ENCODE measurements around the gene KRT32.
"Not testable (repeated sequence)": the region's sequence is repeated elsewhere in the genome, so short reads cannot be mapped to it uniquely, and the experiment has no call there.

KRT32 gene

DNA sequence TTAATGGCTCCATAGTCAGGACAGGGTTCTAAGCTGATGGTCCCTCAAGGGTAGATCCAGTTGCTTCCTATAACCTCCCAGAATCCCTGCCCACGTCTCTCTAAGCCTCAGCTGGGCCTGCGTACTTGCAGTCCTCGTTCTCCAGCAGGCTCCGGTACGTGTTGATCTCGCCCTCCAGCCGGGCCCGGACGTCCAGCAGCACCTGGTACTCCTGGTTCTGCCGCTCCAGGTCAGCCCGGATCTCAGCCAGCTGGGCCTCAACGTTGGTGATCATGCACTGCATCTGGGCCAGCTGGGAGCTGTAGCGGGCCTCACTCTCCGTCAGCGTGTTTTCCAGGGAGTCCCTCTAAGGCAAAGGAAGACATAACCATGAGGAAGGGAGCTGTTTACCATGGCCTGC, 4.5 kb downstream of the KRT32 start:
- DNase-seq = no peak

DNA sequence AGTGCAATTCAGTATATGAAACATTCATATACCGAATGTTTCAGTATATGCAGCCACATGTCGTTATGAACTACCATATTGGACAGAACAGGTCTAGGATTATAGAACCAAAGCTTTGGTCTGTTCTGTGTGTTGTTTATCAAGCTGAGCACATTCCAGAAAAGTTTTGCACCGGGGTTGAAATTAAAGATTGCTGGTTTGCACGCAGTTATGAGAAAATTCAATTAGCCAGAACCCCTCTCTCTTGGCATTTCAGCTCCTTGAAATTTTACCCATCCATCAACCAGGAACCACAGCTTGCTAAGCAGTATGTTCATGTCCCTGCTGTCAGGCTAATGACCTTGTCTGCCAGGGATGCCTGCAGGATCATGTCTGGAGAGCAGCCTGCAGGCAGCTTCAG, 9.5 kb downstream of the KRT32 start:
- DNase-seq = no peak

DNA sequence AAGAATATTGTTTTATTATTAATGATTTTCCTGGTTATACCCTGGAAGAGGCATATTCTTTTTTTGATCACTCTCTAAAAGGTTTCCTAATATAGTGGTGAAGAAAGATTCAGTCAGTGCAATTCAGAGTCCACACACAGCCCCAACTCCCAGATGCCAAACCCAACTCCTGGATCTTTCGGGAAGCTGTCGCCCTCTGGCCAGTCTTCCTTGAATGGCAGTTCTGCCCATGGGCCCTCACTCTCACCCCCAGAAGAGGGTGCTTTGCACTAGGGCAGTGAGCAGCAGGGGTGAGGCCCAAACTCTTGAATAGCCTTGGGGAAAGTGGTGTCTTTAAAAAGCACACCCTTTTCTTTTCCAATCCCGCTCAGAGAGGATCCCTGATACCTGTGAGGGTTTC, 11.0 kb downstream of the KRT32 start:
- DNase-seq = no peak

DNA sequence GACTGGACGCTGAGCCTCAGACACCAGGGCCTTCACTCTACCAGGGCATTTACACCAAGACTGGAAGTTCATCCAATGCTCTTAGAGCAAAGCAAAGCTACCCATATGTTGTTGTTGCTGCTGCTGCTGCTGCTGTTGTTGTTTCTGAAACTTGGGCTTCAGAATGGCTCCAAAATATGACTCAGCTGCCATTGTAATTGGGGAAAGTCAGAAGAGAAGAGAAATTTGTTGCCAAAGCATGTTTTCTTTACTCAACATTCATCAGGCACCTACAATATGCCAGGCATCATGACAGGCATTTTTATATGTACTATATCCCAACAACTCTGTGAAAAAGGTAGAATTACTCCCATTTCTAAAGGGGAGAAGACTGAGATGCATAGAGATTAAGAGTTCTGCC, 11.9 kb downstream of the KRT32 start:
- no peak for DNase-seq

DNA sequence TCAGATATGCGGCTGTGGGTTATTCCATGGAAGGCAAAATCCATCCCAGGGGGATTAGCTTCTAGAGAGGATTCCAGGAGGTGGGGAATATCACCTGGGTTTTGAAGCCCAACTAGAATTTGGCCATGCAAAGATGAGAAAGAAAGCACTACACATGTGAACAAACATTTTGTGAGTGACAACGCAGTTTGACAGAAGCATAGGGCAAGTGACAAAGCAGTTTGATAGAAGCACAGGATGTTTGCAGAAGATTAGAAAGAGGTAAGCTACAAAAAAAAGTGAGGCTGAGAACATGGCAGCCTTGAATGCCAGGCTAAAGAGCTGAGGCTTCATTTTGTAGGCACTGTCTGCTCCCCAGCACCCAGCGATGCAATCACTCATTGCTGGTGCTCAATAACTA, 14.1 kb downstream of the KRT32 start:
- no peak for DNase-seq

DNA sequence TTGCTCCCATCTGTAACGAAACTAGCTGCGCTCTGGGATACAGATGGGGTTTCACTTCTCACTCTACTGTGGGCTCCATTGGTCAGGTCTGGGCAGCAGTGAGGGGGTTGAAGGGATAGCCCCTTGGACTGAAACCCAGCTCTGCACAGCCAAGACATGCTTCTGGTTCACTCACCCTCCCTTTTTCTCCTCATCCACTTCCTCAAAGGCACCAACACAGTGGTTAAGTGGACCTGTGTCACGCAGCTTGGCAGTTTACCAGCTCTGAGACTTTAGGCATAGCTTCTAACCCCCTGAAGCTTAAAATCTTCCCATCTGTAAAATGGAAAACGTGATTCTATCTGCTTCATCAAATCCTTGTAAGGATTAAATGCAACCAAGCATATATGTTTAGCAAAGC, 14.9 kb downstream of the KRT32 start:
- no peak for DNase-seq

DNA sequence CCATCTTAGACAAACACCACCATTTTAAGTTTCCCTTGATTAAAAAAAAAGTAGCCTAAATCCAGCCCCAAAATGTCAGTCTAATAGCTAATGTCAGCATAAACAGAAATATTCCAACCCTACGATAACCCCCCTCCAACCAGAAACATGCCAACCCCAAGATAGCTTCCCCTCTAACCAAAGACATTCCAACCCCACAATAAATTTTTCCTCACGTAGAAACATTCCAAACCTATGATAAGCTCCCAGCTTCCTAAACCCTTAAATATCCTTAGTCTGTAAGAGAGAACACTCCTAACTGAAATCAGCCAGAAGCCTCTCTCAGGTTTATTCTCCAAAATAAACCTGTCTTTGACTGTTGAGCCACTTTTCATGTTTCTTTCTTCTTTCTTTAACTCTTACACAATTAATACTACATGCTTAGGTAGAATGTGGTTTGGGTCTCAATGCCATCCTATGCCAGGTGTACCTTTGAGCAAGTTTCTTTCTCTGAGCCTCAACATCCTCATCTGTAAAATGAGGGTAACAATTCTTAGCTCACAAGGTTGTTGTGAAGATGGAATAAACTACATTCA, 15.9 kb downstream of the KRT32 start:
- DNase-seq = no peak

DNA sequence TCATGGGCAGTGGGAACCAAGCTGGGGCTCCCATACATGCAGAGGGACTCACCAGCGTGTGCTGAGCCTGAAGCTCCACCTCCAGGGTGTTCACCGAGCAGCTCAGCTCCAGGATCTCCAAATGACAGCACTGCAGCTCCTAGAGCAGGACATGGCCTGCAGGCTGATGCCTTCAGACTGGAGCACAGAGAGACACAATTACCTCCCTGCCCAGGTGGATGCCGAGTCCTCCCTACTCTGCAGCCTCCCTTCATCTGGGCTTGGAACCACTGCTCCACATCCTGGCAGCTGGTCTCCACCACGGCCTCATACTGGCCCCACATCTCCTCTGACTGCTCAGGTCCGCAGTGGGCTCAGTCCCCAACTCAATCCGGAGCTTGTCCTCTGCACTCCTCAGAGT, 18.2 kb downstream of the KRT32 start:
- DNase-seq = no peak

DNA sequence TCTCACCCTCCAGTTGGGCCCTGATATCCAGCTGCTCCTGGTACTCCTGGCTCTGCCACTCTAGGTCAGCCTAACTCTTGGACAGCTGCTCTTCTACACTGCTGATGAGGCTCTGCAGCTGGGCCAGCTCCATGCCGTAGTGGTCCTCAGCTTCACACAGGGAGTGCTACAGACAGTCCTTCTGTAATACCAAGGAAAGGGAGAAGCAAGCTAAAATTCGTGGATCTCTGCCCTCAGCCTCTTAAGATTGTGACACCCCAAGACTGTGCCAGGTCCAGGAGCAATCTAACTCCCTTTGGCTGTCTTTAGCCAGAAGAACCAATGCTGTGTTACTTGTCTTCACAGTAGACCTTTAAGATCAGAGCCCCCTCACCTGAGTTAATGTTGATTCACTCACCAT, 18.7 kb downstream of the KRT32 start:
- DNase-seq = no peak

DNA sequence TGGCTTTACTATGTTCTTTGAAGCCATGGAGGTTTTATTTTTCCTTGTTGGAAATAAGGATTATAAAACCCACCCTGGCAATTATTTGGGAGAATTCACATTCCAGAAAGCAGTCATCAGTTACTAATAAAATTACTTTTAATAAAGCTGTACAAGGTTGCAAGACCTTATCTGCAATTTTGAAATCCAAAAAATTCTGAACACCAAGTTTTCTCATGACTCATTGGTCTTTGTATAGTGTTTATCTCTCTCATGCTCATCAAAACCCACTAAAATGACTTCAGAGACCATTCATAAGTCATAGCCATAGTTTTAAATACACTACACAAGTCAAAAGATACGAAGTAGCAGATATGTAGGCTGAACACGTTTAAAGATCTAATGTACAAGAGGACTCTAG, 20.4 kb downstream of the KRT32 start:
- no peak for DNase-seq

DNA sequence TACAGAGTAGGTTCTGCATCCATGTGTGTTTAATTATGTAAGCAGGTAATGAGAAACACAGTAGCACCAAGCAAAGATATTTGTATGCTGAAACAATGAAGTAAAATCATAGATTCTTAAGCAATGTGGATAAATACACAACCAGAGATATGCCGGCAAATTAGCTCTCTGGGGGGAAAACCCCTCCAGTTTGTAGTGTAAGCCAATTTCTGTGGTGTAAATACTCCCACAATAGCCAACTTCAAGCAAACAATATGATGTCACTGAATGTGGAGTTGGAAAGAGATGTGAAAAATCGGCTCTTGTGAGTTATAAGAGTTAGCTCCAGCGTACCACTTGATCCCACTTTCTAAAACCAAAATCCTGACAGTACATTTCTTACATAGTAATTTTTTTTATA, 22.5 kb downstream of the KRT32 start:
- no peak for DNase-seq

DNA sequence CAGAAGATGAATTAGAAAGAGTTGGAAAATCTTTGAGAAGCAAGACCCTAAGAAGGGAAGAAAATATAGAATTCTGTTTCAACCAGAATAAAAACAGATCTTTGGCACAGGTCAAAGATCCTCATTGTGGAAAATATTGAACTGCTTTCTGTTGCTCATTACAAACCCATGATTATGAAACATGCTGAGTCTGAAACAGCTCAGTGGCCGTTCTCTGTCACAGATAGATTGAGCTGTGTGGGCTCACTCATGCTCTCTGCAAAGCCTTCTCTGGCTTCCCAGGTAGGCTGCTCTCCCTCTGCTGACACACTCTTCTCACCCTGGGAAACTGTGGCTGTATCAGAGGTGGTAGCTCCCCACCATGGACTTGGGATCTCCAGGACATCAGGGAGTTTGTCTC, 23.0 kb downstream of the KRT32 start:
- DNase-seq = no peak

DNA sequence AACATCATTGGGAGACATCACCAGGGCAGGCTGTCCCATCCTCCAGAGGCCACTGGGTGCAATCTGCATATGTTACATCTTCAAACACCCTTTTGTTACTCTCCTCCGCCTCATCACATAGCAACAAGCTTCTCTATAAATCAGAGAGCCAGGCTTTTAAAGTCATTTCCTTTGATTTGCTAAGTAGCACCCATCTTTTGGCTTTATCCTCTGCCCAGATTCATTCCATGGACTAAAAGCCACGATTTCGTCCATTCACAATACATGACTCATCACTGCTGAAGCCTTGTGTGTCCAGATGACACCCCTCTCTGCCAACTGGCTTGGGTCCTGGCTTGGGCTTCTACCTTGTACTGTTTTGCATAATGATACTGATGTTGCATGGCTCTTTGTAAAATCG, 24.4 kb downstream of the KRT32 start:
- no peak for DNase-seq

DNA sequence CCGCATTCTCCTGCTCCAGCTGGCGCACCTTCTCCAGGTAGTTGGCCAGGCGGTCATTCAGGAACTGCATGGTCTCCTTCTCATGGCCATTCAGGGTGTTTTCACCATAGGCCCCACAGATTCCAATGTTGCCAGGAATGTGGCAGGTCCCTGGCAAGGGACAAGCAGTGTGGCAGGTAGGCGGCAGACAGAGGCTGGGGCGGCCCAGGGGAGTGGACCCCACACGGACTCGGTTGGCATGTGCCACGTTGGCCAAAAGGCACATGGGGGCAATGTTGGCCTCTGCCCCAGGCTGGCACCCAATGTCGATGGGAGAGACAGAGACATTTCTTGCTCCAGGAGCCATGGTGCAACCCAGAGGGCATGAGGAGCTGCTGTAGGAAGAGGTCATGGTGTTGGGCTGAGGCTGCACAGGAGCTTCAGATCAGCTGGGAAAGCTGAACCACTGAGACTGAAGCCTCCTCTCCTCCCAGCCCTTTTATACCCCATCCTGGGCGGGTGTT, 26.6 kb downstream of the KRT32 start, which contains the start of gene KRT38:
Gene KRT38, minus strand, starts transcription at position 453 of the 503 bp plus-strand sequence. Its CDS starts 62 bp downstream, at position 391.
- DNase-seq = no peak

DNA sequence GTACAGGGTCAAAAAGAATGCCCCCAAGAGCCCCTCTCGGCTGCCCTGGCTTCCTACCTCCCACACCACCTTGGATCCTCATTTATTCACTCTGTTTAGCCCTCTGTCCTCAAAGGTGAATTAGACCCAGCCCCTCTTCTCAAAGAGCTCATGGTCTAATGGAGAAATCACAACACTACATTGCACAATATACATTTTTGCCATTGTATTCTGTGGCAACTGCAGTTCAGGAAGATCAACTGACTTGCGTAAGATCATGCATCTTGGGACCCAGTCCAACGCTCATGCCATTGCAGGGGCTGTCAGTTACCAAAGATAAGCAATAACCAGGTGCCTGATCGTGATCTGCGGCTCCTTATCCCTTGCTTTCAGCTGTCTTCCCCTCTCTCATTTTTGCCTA, 27.8 kb downstream of the KRT32 start:
- DNase-seq = no peak

DNA sequence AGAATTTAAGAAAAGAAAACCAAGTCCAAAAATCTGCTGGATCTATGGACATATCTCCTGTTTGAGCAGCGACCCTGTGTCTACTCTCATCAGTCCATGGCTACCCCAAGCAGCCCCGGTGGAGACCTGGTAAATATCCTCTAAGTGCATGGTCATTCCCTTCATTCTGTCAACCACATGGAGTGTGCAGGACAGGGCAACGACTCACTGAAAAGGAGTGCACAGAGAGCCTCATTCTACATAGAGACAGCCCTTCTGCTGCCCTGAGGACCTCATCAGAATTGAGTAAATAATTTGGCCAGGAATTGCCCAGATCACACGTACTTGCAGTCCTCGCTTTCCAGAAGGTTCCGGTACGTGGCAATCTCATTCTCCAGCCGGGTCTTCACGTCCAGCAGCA, 29.4 kb downstream of the KRT32 start:
- DNase-seq = no peak

DNA sequence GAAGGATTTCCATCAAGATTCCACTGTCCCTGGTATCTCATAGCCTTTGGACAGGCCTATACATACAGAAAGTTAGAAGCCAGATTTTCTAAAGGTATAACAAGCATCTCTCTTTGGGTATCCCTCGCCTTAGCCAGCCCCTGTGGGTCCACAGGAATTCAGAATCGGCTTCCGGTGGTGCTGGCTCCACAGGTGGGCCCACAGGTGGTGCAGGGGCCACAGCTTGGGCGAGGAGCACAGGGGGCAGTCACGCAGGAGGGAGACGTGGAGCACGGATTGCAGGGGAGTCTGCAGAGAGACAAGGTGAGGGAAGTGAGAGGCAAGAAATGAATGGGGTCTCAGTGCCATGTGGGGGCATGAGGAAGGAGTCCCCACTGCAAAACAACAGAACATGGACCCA, 29.9 kb downstream of the KRT32 start:
- no peak for DNase-seq

DNA sequence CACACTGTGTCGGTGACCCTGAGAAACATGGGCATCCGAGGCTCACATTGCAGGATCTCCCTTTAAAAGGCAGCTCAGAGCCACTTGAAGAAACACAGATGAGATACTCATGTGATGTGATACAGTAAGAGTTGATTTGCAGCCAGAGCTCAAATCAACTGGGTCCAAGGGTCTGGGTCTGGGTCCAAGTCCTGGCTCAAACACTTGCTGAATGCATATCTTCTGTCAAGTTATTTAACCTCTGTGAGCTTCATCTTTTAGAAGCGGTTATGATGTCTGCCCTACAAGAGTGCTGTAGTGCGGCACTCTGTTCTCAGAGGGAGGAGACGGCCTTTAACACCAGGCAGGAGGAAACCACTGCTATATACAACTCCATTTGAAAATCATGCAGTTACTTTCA, 32.8 kb downstream of the KRT32 start:
- DNase-seq = no peak

DNA sequence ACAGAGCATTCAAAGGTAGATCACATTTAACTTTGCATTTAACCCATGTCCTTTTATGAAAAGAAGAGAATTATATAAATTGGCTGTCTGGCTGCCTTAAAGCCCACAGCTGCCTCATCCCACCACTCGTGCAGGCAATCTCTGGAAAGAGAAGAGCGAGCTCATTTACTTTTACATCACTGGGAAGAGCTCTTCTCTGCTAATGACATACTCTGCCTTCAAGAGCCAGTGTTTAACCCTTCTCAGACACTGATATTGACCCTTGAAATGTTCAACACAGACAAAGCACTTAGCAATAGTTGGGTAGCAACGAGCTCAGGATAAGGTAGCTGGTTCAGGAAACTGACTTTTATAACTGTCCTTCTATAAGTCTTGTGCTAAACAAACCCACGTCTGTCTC, 33.2 kb downstream of the KRT32 start:
- no peak for DNase-seq

DNA sequence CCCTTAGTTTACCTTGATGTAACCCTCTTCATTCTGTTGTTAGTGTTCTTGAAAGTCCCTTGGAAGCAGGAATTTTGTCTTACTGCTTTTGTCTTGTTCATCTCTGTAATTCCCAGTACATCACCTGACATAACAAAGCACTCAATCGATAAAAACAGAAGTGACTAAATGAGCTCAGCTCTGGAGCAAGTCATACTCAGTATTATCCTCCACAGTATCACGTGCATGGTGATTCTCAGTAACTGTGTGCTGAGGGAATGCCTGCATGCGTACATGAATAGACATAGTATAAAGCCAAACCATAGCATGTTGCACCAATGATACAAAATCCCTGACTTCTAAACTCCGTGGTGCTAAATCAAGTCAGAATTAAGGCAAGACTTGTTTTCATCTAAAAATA, 33.6 kb downstream of the KRT32 start:
- DNase-seq = no peak

DNA sequence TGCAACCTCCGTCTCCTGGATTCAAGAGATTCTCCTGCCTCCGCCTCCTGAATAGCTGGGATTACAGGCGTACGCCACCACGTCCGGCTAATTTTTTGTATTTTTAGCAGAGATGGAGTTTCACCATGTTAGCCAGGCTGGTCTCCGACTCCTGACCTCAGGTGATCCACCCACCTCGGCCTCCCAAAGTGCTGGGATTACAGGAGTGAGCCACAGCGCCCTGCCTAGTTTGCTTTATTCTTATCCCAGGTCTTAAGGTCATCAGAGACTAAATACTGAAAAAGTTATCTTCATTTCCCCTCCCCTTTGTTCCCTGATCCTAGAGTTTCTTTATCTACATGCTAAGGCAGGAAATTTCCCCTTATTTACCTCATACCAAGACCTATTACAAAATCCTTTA, 36.8 kb downstream of the KRT32 start:
- DNase-seq = not testable (repeated sequence)

DNA sequence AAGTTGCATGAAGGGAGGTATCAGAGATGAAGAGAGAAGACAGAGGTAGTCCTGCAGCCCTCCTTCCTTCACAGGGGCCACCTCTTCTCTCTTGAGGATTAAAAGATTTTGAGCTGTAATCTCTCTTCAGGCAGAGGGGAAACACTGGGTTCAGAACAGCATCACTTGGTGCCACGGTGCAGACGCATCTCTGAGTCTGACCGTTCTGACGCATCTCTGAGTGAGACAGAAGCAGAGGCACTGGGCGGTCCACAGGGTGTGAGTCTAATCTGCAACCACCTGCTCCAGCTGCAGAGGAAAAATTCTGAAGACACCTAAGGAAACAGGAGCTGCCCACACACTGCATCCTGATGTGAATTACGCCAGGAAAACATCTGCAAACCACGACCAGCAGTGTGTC, 37.5 kb downstream of the KRT32 start:
- no peak for DNase-seq

DNA sequence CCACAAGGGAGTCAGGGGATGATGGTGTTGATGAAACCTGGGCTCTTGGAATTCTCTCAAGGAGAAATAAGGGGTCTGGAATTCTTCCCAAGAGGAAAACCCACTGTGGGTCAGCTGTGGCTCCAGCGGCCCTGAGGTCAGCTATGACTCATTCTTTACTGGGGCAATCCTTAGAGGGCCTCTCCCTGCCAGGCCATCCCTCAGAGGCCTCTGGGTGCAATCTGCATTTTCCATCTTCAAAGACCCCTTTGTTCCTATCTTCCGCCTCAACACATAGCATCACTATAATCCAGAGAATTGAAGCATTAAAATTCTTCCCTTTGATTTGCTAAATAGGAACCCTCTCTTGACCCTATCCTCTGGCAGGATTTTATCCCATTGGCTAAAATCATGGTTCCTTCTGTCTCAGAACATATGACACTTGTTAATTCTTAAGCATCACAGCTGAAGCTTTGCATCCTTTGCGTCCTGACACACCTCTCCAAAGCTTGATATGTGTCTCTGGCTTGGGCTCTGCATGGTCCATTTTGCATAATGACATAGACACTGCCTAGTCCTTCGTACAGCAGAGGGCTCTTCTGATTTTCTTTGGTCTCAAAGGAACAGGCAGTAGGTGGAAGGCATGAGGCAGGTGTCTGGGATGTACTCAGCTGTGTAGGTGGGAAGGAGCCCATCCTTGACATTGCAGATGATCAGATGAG, 38.4 kb downstream of the KRT32 start:
- no peak for DNase-seq

DNA sequence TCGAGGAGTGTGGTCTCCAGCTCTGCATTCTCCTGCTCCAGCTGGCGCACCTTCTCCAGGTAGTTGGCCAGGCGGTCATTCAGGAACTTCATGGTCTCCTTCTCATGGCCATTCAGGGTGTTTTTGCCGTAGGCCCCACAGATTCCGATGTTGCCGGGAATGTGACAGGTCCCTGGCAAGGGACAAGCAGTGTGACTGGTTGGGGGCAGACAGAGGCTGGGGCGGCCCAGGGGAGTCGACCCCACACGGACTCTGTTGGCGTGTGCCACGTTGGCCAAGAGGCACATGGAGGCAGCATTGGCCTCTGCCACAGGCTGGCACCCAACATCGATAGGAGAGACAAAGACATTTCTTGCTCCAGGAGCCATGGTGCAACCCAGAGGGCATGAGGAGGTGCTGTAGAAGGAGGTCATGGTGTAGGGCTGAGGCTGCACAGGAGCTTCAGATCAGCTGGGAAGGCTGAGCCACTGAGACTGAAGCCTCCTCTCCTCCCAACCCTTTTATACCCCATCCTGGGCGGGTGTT, 43.0 kb downstream of the KRT32 start, which contains the start of gene KRT37:
Gene KRT37, minus strand, starts transcription at position 475 of the 525 bp plus-strand sequence. Its CDS starts 62 bp downstream, at position 413.
- no peak for DNase-seq

DNA sequence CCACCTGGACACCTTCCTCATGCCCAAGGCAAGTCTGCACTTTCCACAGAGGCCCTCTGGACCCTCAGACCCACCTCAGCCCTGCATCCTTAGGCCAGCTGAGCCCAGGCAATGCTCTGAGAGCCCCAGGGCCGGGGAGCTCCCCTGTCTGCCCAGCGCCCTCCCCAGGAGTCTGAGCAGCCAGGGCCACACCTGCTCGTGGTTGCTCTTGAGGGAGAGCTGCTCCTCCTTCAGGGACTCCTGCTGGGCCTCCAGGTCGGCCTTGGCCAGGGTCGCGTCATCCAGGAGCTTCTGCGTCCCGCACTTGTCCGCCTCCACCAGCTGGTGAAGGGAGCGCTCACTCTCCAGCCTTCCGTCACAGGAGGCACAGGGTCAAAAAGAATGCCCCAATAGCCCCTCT, 44.6 kb downstream of the KRT32 start:
- DNase-seq = not testable (repeated sequence)
